GM23338 (cell line): ENCODE data around the gene CRYBB3. TPM values are rescaled to one million over a fixed set of nuclear protein-coding genes. Genes with fewer than 3 reads are reported as not detected.

Experiments used
- NANOG ChIP-seq: IDR thresholded peaks from 2 replicates; pipeline ENCODE4 v1.6.1; 2016; ENCODE audit warnings: antibody characterized with exemption, borderline replicate concordance
- POLR2AphosphoS5 ChIP-seq: IDR thresholded peaks from 2 replicates; pipeline ENCODE4 v1.6.1; 2016; ENCODE audit warnings: antibody characterized with exemption, low read depth
- REST ChIP-seq: IDR thresholded peaks from one replicate; pipeline ENCODE4 v1.6.1; 2018; ENCODE audit warnings: antibody characterized with exemption; ENCODE audit not compliant: unreplicated experiment
- polyA plus RNA-seq: library from polyadenylated mRNA; unstranded; fragments of >200 nt; fragmentation: Nextera tagmentation; extraction: Ambion mirVana; gene quantifications from 2 replicates; pipeline ENCODE4 v1.2.1, GENCODE V29; 2016
- total RNA-seq: library from RNA; depleted of rRNA; stranded (reverse); fragments of >200 nt; shearing (Covaris generic); gene quantifications from 2 replicates; pipeline ENCODE4 v1.2.3, GENCODE V29; 2014
- TF ChIP-seq, protein P1 (sequence below): fragments of 250-450 bp; sonication (Bioruptor Pico); IDR thresholded peaks from 2 replicates; pipeline ENCODE4 v1.5.0; 2020; ENCODE audit warnings: mild to moderate bottlenecking, moderate library complexity
- TF ChIP-seq, protein P2 (sequence below): IDR thresholded peaks from 2 replicates; pipeline ENCODE4 v1.6.1; 2016; ENCODE audit warnings: antibody characterized with exemption

The CRYBB3 gene
- total and polyA plus RNA-seq, 2 experiments from 2014 or later: 0.28 TPM; not detected in 1

DNA sequence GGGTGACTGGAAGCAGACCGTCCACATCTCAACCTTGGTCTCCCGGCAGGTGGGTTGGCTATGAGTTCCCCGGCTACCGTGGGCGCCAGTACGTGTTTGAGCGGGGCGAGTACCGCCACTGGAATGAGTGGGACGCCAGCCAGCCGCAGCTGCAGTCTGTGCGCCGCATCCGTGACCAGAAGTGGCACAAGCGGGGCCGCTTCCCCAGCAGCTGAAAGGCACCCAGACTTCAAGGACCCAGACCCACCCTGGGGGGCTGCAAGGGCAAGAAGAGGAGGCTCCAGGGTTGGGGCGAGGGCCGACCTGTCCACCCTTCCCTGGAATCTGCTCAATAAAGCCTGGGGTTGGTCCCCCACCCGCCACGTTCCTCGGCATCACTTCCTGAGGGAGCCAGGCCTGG lies 7.3 kb downstream of the CRYBB3 start (continued):
- TF ChIP-seq, protein P1, sequence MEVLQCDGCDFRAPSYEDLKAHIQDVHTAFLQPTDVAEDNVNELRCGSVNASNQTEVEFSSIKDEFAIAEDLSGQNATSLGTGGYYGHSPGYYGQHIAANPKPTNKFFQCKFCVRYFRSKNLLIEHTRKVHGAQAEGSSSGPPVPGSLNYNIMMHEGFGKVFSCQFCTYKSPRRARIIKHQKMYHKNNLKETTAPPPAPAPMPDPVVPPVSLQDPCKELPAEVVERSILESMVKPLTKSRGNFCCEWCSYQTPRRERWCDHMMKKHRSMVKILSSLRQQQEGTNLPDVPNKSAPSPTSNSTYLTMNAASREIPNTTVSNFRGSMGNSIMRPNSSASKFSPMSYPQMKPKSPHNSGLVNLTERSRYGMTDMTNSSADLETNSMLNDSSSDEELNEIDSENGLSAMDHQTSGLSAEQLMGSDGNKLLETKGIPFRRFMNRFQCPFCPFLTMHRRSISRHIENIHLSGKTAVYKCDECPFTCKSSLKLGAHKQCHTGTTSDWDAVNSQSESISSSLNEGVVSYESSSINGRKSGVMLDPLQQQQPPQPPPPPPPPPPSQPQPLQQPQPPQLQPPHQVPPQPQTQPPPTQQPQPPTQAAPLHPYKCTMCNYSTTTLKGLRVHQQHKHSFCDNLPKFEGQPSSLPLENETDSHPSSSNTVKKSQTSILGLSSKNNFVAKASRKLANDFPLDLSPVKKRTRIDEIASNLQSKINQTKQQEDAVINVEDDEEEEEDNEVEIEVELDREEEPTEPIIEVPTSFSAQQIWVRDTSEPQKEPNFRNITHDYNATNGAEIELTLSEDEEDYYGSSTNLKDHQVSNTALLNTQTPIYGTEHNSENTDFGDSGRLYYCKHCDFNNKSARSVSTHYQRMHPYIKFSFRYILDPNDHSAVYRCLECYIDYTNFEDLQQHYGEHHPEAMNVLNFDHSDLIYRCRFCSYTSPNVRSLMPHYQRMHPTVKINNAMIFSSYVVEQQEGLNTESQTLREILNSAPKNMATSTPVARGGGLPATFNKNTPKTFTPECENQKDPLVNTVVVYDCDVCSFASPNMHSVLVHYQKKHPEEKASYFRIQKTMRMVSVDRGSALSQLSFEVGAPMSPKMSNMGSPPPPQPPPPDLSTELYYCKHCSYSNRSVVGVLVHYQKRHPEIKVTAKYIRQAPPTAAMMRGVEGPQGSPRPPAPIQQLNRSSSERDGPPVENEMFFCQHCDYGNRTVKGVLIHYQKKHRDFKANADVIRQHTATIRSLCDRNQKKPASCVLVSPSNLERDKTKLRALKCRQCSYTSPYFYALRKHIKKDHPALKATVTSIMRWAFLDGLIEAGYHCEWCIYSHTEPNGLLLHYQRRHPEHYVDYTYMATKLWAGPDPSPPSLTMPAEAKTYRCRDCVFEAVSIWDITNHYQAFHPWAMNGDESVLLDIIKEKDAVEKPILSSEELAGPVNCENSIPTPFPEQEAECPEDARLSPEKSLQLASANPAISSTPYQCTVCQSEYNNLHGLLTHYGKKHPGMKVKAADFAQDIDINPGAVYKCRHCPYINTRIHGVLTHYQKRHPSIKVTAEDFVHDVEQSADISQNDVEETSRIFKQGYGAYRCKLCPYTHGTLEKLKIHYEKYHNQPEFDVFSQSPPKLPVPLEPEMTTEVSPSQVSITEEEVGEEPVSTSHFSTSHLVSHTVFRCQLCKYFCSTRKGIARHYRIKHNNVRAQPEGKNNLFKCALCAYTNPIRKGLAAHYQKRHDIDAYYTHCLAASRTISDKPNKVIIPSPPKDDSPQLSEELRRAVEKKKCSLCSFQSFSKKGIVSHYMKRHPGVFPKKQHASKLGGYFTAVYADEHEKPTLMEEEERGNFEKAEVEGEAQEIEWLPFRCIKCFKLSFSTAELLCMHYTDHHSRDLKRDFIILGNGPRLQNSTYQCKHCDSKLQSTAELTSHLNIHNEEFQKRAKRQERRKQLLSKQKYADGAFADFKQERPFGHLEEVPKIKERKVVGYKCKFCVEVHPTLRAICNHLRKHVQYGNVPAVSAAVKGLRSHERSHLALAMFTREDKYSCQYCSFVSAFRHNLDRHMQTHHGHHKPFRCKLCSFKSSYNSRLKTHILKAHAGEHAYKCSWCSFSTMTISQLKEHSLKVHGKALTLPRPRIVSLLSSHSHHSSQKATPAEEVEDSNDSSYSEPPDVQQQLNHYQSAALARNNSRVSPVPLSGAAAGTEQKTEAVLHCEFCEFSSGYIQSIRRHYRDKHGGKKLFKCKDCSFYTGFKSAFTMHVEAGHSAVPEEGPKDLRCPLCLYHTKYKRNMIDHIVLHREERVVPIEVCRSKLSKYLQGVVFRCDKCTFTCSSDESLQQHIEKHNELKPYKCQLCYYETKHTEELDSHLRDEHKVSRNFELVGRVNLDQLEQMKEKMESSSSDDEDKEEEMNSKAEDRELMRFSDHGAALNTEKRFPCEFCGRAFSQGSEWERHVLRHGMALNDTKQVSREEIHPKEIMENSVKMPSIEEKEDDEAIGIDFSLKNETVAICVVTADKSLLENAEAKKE: no peak
- TF ChIP-seq REST (no peak), NANOG (no peak), POLR2AphosphoS5 (no peak)
- TF ChIP-seq, protein P2, sequence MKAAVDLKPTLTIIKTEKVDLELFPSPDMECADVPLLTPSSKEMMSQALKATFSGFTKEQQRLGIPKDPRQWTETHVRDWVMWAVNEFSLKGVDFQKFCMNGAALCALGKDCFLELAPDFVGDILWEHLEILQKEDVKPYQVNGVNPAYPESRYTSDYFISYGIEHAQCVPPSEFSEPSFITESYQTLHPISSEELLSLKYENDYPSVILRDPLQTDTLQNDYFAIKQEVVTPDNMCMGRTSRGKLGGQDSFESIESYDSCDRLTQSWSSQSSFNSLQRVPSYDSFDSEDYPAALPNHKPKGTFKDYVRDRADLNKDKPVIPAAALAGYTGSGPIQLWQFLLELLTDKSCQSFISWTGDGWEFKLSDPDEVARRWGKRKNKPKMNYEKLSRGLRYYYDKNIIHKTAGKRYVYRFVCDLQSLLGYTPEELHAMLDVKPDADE: no peak
